GM12878 (cell line): Measurements from ENCODE around the gene AP1S1. TPM values are rescaled to one million over a fixed set of nuclear protein-coding genes. Genes with fewer than 3 reads are reported as not detected.

ENCODE experiments used
- ATAC-seq: fragments of 200-7000 bp; cut with Tn5 transposase; 3 replicates; pipeline ENCODE4 v1.9.1; 2020; ENCODE audit warnings: mild to moderate bottlenecking, moderate library complexity
- BruUV-seq: library from RNA; stranded (reverse); fragments of 400-500 nt; replicated peaks from 2 replicates; lab custom pipeline; 2021; lab: Mats Ljungman, UMichigan
- CTCF ChIA-PET: fragments of 300-600 bp; sonication (Branson Sonifier 250); formaldehyde crosslinking; extraction: SDS; loops from one replicate; lab custom pipeline; 2021; ENCODE audit warnings: inconsistent platforms; lab: Yijun Ruan, JAX
- POLR2A ChIA-PET: fragments of 350-600 bp; formaldehyde crosslinking; extraction: SDS; loops from one replicate; lab custom pipeline; 2021; ENCODE audit warnings: inconsistent platforms; lab: Charles Lee
- RAD21 ChIA-PET: fragments of 300-600 bp; sonication (Branson Sonifier 250); formaldehyde crosslinking; loops from one replicate; lab custom pipeline; 2023; ENCODE audit warnings: antibody characterized with exemption; ENCODE audit not compliant: unreplicated experiment; lab: Charles Lee
- SMC1A ChIA-PET: fragments of 300-600 bp; sonication (Branson Sonifier 250); formaldehyde crosslinking; loops from one replicate; lab custom pipeline; 2023; ENCODE audit not compliant: unreplicated experiment, uncharacterized antibody; lab: Charles Lee
- DNase-seq: peaks from one replicate; pipeline ENCODE4 v3.0.0-alpha.2; 2011; ENCODE audit warnings: low read depth, low spot score
- FAIRE-seq: peaks from 3 replicates; lab custom pipeline; 2011; peaks lifted over from hg19 to GRCh38; lab: Jason Lieb, UNC
- H2AFZ ChIP-seq: 2 replicates; pipeline ENCODE4 v1.6.0; 2011; ENCODE audit warnings: low read depth, low read length, control low read depth; ENCODE audit not compliant: control insufficient read depth
- H3K27ac ChIP-seq: 2 replicates; pipeline ENCODE4 v1.5.1; 2011; ENCODE audit warnings: control low read depth; ENCODE audit not compliant: control insufficient read depth, insufficient read depth
- H3K27me3 ChIP-seq, 2 experiments: replicated peaks in 1 of 2; 2 replicates each; pipeline versions ENCODE4 v1.6.0 to v1.6.1; 2011; ENCODE audit warnings: low read length in 1 of 2; ENCODE audit not compliant: control insufficient read depth in 2 of 2, insufficient read depth in 2 of 2
- H3K36me3 ChIP-seq, 2 experiments: 2 replicates each; pipeline ENCODE4 v1.5.1; 2011; ENCODE audit warnings: low read length in 1 of 2; ENCODE audit not compliant: control insufficient read depth in 2 of 2, insufficient read depth in 2 of 2
- H3K4me1 ChIP-seq: 2 replicates; pipeline ENCODE4 v1.6.1; 2011; ENCODE audit warnings: mild to moderate bottlenecking, low read length, moderate library complexity, mixed read lengths; ENCODE audit not compliant: control insufficient read depth, insufficient read depth
- H3K4me2 ChIP-seq: 2 replicates; pipeline ENCODE4 v1.6.0; 2011; ENCODE audit warnings: control low read depth; ENCODE audit not compliant: control insufficient read depth, insufficient read depth
- H3K4me3 ChIP-seq: fragments of 200-600 bp; sonication (generic); 2 replicates; pipeline ENCODE4 v1.5.1; 2016
- H3K79me2 ChIP-seq: 2 replicates; pipeline ENCODE4 v1.6.0; 2011; ENCODE audit warnings: low read length; ENCODE audit not compliant: control insufficient read depth, insufficient read depth
- H3K9ac ChIP-seq: 2 replicates; pipeline ENCODE4 v1.8.0; 2011; ENCODE audit warnings: low read length, control low read depth, mixed read lengths; ENCODE audit not compliant: control insufficient read depth, insufficient read depth
- H3K9me3 ChIP-seq: replicated peaks from 3 replicates; pipeline ENCODE4 v1.5.1; 2011; ENCODE audit warnings: mild to moderate bottlenecking, low read length; ENCODE audit not compliant: control insufficient read depth, insufficient read depth
- H4K20me1 ChIP-seq: 2 replicates; pipeline ENCODE4 v1.6.0; 2011; ENCODE audit not compliant: control insufficient read depth, insufficient read depth
- ELK1 ChIP-seq: IDR thresholded peaks from 2 replicates; pipeline ENCODE4 v1.6.1; 2012; ENCODE audit warnings: low read depth, low read length, improper control_type of control experiment
- MLLT1 ChIP-seq: fragments of 450-650 bp; IDR thresholded peaks from 2 replicates; pipeline ENCODE4 v1.6.1; 2016; ENCODE audit warnings: mild to moderate bottlenecking
- PML ChIP-seq: IDR thresholded peaks from 2 replicates; pipeline ENCODE4 v1.6.1; 2012; ENCODE audit warnings: low read length, inconsistent platforms
- WGBS: methylation state at CpG from one replicate; pipeline ENCODE4 v1.1.6; 2016; ENCODE audit warnings: low lambda C conversion rate; ENCODE audit not compliant: insufficient replicate concordance, insufficient coverage; ENCODE audit errors: missing lambda C conversion rate; 5-methylcytosine and 5-hydroxymethylcytosine counted together
- in situ Hi-C: fragments of 300-500 bp; cut with MboI; formaldehyde crosslinking; loops from 9 replicates; pipeline ENCODE4 v1.14.3; 2018; ENCODE audit warnings: mixed read lengths
- intact Hi-C: fragments of 100-400 bp; cut with micrococcal nuclease; formaldehyde crosslinking; loops from one replicate; pipeline ENCODE4 v1.14.2; 2022; ENCODE audit not compliant: unreplicated experiment
- polyA plus RNA-seq, 11 experiments: library from polyadenylated mRNA; depleted of rRNA in 4 of 11; unstranded in 6 of 11; stranded (reverse) in 5 of 11; fragments of >200 nt; fragmentation: Nextera tagmentation in 4 of 11; fragmentation: Illumina TruSeq in 1 of 11; extraction: Ambion mirVana in 4 of 11; extraction: Trizol in 1 of 11; gene quantifications; 1 replicate in 1 of 11; 2 replicates in 10 of 11; pipeline versions ENCODE4 v1.2.1 to v1.2.3, GENCODE V29; 2011 to 2016; ENCODE audit warnings: inconsistent platforms in 2 of 11, missing spikeins in 2 of 11, low read depth in 1 of 11
- total RNA-seq, 4 experiments: library from RNA; depleted of rRNA in 3 of 4; stranded (reverse); fragments of >200 nt in 3 of 4; fragmentation: Illumina TruSeq in 1 of 4; extraction: Trizol in 1 of 4; gene quantifications; 2 replicates each; pipeline versions ENCODE4 v1.2.1 to v1.2.3, GENCODE V29; 2013 to 2021

The AP1S1 gene
- total and polyA plus RNA-seq, 10 of the 15 experiments (the other 5 are each of a cell fraction or from before 2014, with no cell fraction given), result 2.5 to 121 (median 54.9) TPM

DNA sequence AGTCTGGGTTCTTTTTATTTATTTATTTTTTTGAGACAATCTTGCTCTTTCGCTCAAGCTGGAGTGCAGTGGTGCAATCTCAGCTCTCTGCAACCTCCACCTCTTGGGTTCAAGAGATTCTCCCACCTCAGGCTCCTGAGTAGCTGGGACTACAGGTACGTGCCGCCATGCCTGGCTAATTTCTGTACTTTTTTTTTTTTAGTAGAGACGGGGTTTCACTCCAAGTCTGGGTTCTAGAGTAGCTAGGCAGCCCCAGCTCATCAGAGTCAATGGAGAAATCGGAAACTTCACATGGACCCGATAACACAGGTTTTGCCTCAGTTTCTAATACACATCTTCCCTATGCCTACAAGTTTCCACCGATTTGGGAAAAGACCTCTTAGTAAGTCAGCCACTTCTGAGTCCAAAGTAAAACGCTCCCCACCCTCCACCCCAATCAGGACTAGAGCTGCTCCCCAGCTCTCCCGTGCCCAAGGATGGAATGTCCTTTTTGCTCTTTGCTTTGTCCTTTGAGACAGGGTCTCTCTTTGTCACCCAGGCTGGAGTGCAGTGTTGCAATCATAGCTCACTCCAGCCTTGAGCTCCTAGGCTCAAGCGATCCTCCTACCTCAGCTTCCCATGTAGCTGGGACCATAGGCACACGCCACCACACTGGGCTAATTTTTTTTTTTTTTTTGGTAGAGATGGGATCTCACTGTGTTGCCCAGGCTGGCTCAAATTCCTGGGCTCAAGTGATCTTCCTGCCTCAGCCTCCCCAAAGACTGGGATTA, 31.2 kb upstream of the AP1S1 start:
- Histone ChIP-seq H3K4me3 (no peak overlapping the region; the same call in 1 of the 2 replicates), H3K4me2 (0 out of 2 replicates have a peak overlapping the region, but pooled peaks have one; percentile 41)
- POLR2A ChIA-PET, result interaction anchor here (0.5 to 3.4 kb wide), 12 partner anchors 9 to 248 kb away, joined by 3 to 24 read pairs (median 5); partner anchors contain the start of genes MUC17, SRRT and TRIM56

More for the DNA sequence above, 31.2 kb upstream of the AP1S1 start:
- no peaks in the 10 kb centered on the region for H3K36me3 ChIP-seq
- no peaks in the 10 kb centered on the region for H4K20me1 ChIP-seq
- in situ Hi-C loops (no loop called here), intact Hi-C loops (loop anchor here (5.0 kb wide), 1 partner anchor 36 kb away; the partner anchor contains the start of gene TRIM56)
- TF ChIP-seq ELK1, result no peak
- TF ChIP-seq MLLT1, result 0 out of 2 replicates have a peak, but pooled peaks have one; percentile 54
- TF ChIP-seq PML, result no peak
- H3K27ac ChIP-seq, result no peak overlapping the region
- ATAC-seq (no peak), DNase-seq (no peak), FAIRE-seq (no peak)
- peaks cover 26% of the 10 kb centered on the region for H3K4me1 ChIP-seq
- ChIA-PET RAD21 (interaction anchor here (0.9 to 1.9 kb wide), 11 partner anchors 10 to 70 kb away, joined by 3 to 14 read pairs (median 4); partner anchors contain the start of gene TRIM56), CTCF (interaction anchor here (0.6 to 3.4 kb wide), 13 partner anchors 10 to 70 kb away, joined by 3 to 16 read pairs (median 7); no protein-coding TSS in a partner anchor), SMC1A (interaction anchor here (0.6 to 2.9 kb wide), 12 partner anchors 11 to 69 kb away, joined by 3 to 13 read pairs (median 4); no protein-coding TSS in a partner anchor)
- H3K9ac ChIP-seq, result no peak overlapping the region
- H3K79me2 ChIP-seq, result no peaks in the 10 kb centered on the region
- H3K27me3 ChIP-seq, result no peaks in the 10 kb centered on the region
- no peaks in the 10 kb centered on the region for H3K9me3 ChIP-seq
- no peak overlapping the region for H2AFZ ChIP-seq
- BruUV-seq, result no TSS peak
- WGBS, result 75% methylated on average over 11 of the region's 11 CpGs
